ENCODE measurements around the gene APC2.
"Not testable (repeated sequence)": the region's sequence is repeated elsewhere in the genome, so short reads cannot be mapped to it uniquely, and the experiment has no call there.

Gene APC2

DNA sequence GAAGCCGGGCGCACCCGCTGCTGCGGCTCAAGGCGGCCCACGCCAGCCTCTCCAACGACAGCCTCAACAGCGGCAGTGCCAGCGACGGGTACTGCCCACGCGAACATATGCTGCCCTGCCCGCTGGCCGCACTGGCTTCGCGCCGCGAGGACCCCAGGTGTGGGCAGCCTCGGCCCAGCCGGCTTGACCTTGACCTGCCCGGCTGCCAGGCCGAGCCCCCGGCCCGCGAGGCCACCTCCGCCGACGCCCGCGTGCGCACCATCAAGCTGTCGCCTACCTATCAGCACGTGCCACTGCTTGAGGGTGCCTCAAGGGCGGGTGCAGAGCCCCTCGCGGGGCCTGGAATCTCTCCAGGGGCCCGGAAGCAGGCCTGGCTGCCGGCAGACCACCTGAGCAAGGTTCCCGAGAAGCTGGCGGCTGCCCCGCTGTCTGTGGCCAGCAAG is 16.1 kb downstream of the APC2 start:
- no peak for DNase-seq (ENCODE audit: low spot score)

GRCh38 chr19:1466461-1467214 is 16.7 kb downstream of the APC2 start:
- DNase-seq (ENCODE audit: low spot score) = no peak

DNA sequence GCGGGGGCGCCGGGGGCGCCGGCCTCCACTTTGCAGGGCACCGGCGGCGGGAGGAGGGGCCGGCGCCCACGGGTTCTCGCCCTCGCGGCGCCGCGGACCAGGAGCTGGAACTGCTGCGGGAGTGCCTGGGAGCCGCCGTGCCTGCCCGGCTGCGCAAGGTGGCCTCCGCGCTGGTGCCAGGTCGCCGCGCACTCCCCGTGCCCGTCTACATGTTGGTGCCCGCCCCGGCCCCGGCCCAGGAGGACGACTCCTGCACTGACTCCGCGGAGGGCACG is 17.2 kb downstream of the APC2 start:
- no peak for DNase-seq (ENCODE audit: low spot score)

GRCh38 chr19:1467490-1468273 is 17.8 kb downstream of the APC2 start:
- no peak for DNase-seq (ENCODE audit: low spot score)

DNA sequence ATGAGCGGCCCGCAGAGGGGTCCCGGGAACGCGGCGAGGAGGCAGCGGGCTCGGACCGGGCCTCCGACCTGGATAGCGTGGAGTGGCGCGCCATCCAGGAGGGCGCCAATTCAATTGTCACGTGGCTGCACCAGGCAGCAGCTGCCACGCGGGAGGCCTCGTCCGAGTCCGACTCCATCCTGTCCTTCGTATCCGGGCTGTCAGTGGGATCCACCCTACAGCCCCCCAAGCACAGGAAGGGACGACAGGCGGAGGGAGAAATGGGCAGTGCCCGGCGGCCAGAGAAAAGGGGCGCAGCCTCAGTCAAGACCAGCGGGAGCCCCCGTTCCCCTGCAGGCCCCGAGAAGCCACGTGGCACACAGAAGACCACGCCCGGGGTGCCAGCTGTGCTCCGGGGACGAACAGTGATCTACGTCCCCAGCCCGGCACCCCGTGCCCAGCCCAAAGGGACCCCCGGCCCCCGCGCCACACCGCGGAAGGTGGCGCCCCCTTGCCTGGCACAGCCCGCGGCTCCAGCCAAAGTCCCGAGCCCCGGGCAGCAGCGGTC is 18.4 kb downstream of the APC2 start:
- no peak for DNase-seq (ENCODE audit: low spot score)

- DNase-seq (ENCODE audit: low spot score) = no peak
These were observed 18.9 kb downstream of the APC2 start for GRCh38 chr19:1468821-1469254.

- no peak for DNase-seq (ENCODE audit: low spot score)
These were observed 19.5 kb downstream of the APC2 start for GRCh38 chr19:1469255-1470054.

DNA sequence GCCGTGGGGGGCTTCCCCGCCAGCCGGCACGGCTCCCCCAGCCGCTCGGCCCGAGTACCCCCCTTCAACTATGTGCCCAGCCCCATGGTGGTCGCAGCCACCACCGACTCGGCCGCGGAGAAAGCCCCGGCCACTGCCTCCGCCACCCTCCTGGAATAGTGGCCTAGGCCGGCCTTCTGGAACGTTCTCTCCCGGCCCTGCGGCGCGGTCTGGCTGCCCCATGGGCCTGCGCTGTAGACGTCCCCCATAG is 20.1 kb downstream of the APC2 start:
- no peak for DNase-seq (ENCODE audit: low spot score)

DNA sequence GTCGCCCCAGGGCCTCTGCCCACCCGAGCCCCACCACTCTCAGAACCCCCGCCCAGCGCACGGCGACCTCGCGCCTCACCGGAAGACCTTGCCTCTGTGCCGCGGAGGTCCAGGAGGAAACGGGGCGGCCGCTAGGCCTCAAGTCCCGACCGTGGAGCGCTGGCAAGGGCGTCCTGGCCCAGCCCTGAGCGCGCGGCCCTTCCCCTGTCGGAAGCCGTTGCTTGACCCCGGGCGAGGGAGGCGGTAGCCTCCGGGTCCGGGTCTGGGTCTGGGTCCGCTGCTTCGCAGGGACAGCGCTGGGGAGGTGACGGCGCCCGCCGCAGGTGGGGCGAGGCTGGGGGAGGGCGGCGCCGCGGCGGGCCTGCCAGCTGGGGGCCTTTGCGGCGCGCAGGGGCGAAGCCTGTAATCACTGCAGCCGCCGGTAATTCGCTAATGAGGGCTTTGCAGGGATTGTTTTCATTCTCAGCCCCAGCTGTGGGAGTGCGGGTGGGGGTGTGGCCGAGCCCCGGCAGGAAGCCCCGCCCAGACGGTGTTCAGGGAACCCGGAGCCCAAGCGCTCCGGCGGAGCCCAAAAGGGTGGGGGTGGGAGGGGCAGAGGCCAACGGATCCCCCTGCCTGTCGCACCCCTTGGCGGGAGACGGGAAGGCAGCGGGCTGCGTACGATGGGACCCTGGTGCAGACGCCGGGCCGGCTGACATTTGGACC is 20.5 kb downstream of the APC2 start:
- DNase-seq (ENCODE audit: low spot score) = peak; percentile 58

- DNase-seq (ENCODE audit: low spot score) = no peak
These were observed 21.1 kb downstream of the APC2 start for GRCh38 chr19:1471010-1471514.

DNA sequence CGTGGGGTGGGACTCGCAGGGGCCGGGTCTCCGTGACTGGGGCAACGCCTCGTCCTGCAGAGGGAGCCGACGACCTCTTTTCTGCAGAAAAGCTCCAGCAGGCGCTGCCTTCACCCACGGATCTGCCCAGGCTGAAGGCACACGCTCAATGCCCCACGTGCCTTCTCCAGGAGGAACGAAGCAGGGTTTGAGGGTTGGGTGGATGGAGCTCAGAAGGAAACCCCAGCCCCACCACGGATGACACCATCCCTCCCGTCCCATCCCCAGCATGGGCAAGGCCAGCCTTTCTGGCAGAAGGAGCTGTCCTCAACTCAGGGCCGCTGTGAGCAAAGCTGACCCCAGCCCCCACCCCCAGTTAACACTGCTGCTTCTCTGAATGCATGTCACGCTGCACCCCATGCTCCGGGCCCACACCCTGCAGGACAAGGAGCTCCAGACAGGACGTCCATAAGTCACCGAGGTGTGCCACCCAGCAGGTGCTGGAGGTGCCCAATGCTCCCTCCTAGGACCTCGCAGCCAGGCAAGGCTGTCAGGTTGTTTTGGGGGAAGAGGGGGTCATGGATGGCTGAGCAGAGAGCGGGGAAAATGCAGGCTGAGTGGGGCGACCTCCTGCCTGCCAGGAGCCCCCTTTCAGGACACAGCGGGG is 21.7 kb downstream of the APC2 start:
- DNase-seq (ENCODE audit: low spot score) = no peak

GRCh38 chr19:1472231-1473084 is 22.5 kb downstream of the APC2 start:
- DNase-seq (ENCODE audit: low spot score) = no peak

DNA sequence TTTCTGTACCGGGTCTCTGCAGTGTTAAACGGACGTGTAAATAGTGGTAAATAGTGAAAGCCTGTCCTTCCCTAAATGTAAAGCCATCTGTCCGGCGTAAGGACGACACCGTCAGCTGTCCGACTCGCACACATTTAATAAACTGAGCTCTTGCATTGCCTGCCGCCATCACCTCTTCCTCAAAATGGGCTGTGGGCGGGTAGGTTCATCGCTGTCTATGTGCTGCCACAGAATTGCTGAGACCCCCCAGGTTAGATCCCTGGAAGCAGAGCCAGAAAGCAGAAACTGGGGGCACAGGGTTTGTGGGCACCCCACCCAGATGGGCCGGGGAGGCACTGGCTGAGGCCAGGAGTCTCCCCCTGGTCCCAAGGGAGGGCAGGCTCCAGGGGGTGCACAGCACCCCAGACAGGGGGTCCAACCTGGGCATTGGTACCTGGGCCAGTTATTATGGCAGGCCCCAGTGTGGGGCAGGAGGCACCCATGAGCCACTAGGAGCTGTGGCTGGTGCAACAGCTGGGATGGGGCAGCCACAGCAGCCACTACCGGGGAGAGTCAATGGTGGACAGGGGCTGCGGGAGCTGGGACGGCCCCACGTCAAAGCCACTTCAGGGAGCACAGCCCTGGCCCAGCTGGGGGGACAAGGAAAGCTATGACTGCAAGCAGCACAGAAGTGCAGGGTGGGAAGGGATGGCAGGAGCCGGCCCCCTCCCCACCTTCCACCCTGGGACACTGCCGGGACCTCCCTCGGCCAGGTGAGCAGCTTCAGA is 23.3 kb downstream of the APC2 start:
- DNase-seq (ENCODE audit: low spot score) = no peak

DNA sequence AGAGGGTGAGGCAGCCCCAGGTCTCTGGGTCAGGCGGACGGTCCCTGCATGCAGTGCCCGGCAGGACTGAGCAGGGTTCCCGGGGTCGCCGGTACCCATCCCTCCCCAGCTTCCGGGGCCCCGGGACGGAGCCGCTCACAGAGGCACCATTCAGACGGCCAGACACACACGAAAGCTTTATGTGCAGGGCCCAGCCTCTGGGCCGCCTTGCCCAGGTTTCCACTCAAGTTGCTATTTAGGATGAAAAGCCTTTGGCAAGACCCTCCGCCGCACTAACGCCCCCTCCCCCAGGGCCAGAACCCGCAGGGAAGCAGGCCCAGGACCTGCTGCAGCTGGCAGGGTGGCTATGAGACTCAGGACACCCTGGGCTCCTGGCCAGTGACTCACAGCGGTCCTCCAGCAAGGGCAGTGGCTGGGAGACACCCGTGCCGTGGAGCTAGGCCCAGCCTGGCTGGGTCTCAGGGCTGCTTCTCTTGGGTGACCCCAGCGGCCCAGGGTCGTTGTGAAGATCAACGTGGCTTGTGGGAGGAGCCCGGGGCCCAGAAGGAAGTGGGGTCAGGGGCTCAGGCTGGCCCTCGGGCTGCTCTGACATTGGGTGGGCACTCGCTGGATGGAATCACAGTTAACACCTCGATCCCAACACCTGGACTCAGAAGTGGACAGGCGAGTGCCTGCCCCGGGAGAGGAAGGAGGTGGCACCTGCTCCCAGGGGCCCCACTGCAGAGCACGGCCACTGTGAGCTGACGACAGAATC is 24.3 kb downstream of the APC2 start:
- DNase-seq (ENCODE audit: low spot score) = no peak

- DNase-seq (ENCODE audit: low spot score) = no peak
These were observed 24.9 kb downstream of the APC2 start for GRCh38 chr19:1474765-1475351.

- DNase-seq (ENCODE audit: low spot score) = no peak
These were observed 26.0 kb downstream of the APC2 start for GRCh38 chr19:1475751-1476437.

DNA sequence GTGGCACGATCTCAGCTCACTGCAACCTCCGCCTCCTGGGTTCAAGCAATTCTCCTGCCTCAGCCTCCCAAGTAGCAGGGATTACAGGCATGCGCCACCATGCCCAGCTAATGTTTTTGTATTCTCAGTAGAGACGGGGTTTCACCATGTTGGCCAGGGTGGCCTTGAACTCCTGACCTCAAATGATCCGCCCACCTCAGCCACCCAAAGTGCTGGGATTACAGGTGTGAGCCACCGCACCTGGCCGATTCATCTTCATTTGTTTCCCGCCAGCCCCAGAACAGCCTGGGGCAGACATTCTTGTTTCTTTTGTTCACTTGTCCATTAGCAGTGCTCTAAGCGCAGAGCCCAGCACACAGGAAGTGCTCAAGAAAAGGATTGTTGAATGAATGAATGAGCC is 27.1 kb downstream of the APC2 start:
- not testable (repeated sequence) for DNase-seq (ENCODE audit: low spot score)
